ENCODE measurements around the gene COX19. TPM values are rescaled to one million over a fixed set of nuclear protein-coding genes. Genes with fewer than 3 reads are reported as not detected.

The COX19 gene
- total and polyA plus RNA-seq, 2 experiments from 2014 or later = 11.7 to 12.6 TPM

DNA sequence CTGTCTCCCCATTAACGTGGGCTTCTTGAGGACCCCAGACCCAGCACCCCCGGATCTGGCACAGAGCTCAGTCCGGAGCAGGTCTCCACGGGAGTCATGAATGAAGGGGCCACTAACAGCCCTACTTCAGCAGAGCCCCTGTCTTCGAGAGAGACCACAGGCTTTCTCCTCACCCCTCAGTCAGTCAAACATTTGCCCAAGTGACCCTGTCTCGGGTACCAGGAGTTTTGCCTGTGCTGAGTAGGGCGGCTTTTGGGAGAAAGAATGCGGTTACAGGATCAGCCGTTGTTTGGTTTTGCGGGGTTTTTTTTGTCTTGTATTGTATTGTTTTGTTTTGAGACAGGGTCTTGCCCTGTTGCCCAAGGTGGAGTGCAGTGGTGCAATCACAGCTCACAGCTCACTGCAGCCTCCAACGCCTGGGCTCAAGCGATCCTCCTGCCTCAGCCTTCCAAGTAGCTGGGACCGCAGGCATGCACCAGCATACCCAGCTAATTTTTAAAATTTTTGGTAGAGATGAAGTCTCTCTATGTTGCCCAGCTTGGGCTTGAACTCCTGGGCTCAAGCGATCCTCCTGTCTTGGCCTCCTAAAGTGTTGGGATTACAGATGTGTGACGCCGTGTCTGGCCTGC, 37.4 kb downstream of the COX19 start:
- no peaks in the 10 kb centered on the region; the same call in 2 of the 3 replicates for H3K36me3 Mint-ChIP-seq (ENCODE audit: low read depth)

More for the DNA sequence above, 37.4 kb downstream of the COX19 start:
- Histone ChIP-seq H3K36me3 (ENCODE audit: insufficient read depth) (no peaks in the 10 kb centered on the region), H3K4me3 (no peak overlapping the region), H3F3A (replicated peaks; ENCODE audit: low read depth) (no peaks in the 10 kb centered on the region), H3K9me2 (ENCODE audit: insufficient read depth) (no peaks in the 10 kb centered on the region), H3K4me1 (ENCODE audit: insufficient read depth) (no peaks in the 10 kb centered on the region), H3K27me3 (ENCODE audit: insufficient read depth) (peaks cover 8% of the 10 kb centered on the region; the same call in 1 of the 2 replicates), H3K79me2 (replicated peaks; ENCODE audit: insufficient read depth) (no peaks in the 10 kb centered on the region), H3K4me2 (no peak overlapping the region), H4K20me1 (replicated peaks; ENCODE audit: insufficient read depth) (no peaks in the 10 kb centered on the region), H3K27ac (ENCODE audit: low read depth) (no peak overlapping the region), H2AFZ (no peak overlapping the region)
- no peaks in the 10 kb centered on the region; the same call in 2 of the 3 replicates for H3K4me1 Mint-ChIP-seq
- ATAC-seq (no peak), DNase-seq (ENCODE audit: low spot score) (no peak)
- peaks cover 5% of the 10 kb centered on the region for H3K9me3 Mint-ChIP-seq
- TF ChIP-seq, protein P1, sequence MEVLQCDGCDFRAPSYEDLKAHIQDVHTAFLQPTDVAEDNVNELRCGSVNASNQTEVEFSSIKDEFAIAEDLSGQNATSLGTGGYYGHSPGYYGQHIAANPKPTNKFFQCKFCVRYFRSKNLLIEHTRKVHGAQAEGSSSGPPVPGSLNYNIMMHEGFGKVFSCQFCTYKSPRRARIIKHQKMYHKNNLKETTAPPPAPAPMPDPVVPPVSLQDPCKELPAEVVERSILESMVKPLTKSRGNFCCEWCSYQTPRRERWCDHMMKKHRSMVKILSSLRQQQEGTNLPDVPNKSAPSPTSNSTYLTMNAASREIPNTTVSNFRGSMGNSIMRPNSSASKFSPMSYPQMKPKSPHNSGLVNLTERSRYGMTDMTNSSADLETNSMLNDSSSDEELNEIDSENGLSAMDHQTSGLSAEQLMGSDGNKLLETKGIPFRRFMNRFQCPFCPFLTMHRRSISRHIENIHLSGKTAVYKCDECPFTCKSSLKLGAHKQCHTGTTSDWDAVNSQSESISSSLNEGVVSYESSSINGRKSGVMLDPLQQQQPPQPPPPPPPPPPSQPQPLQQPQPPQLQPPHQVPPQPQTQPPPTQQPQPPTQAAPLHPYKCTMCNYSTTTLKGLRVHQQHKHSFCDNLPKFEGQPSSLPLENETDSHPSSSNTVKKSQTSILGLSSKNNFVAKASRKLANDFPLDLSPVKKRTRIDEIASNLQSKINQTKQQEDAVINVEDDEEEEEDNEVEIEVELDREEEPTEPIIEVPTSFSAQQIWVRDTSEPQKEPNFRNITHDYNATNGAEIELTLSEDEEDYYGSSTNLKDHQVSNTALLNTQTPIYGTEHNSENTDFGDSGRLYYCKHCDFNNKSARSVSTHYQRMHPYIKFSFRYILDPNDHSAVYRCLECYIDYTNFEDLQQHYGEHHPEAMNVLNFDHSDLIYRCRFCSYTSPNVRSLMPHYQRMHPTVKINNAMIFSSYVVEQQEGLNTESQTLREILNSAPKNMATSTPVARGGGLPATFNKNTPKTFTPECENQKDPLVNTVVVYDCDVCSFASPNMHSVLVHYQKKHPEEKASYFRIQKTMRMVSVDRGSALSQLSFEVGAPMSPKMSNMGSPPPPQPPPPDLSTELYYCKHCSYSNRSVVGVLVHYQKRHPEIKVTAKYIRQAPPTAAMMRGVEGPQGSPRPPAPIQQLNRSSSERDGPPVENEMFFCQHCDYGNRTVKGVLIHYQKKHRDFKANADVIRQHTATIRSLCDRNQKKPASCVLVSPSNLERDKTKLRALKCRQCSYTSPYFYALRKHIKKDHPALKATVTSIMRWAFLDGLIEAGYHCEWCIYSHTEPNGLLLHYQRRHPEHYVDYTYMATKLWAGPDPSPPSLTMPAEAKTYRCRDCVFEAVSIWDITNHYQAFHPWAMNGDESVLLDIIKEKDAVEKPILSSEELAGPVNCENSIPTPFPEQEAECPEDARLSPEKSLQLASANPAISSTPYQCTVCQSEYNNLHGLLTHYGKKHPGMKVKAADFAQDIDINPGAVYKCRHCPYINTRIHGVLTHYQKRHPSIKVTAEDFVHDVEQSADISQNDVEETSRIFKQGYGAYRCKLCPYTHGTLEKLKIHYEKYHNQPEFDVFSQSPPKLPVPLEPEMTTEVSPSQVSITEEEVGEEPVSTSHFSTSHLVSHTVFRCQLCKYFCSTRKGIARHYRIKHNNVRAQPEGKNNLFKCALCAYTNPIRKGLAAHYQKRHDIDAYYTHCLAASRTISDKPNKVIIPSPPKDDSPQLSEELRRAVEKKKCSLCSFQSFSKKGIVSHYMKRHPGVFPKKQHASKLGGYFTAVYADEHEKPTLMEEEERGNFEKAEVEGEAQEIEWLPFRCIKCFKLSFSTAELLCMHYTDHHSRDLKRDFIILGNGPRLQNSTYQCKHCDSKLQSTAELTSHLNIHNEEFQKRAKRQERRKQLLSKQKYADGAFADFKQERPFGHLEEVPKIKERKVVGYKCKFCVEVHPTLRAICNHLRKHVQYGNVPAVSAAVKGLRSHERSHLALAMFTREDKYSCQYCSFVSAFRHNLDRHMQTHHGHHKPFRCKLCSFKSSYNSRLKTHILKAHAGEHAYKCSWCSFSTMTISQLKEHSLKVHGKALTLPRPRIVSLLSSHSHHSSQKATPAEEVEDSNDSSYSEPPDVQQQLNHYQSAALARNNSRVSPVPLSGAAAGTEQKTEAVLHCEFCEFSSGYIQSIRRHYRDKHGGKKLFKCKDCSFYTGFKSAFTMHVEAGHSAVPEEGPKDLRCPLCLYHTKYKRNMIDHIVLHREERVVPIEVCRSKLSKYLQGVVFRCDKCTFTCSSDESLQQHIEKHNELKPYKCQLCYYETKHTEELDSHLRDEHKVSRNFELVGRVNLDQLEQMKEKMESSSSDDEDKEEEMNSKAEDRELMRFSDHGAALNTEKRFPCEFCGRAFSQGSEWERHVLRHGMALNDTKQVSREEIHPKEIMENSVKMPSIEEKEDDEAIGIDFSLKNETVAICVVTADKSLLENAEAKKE (CRISPR knock-in tag; IDR thresholded peaks at IDR 0.05) = no peak
- TF ChIP-seq EZH2 (IDR thresholded peaks at IDR 0.05; ENCODE audit: low read depth, unreplicated experiment) (no peak), JUNB (IDR thresholded peaks at IDR 0.05; ENCODE audit: unreplicated experiment) (no peak), EZH2phosphoT487 (IDR thresholded peaks at IDR 0.05; ENCODE audit: unreplicated experiment) (no peak), ZNF114 (CRISPR knock-in tag; IDR thresholded peaks at IDR 0.05) (no peak), POLR2AphosphoS5 (IDR thresholded peaks at IDR 0.05; ENCODE audit: low read depth) (no peak), CREB1 (CRISPR knock-in tag; IDR thresholded peaks at IDR 0.05; ENCODE audit: low read depth) (no peak), REST (IDR thresholded peaks at IDR 0.05; ENCODE audit: unreplicated experiment) (no peak), NANOG (IDR thresholded peaks at IDR 0.05; ENCODE audit: borderline replicate concordance) (no peak), ZNF331 (CRISPR knock-in tag; IDR thresholded peaks at IDR 0.05; ENCODE audit: low read depth) (no peak), STAT1 (IDR thresholded peaks at IDR 0.05; ENCODE audit: unreplicated experiment) (no peak)
- TF ChIP-seq, protein P2, sequence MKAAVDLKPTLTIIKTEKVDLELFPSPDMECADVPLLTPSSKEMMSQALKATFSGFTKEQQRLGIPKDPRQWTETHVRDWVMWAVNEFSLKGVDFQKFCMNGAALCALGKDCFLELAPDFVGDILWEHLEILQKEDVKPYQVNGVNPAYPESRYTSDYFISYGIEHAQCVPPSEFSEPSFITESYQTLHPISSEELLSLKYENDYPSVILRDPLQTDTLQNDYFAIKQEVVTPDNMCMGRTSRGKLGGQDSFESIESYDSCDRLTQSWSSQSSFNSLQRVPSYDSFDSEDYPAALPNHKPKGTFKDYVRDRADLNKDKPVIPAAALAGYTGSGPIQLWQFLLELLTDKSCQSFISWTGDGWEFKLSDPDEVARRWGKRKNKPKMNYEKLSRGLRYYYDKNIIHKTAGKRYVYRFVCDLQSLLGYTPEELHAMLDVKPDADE (IDR thresholded peaks at IDR 0.05) = no peak
- TF ChIP-seq, protein P3, sequence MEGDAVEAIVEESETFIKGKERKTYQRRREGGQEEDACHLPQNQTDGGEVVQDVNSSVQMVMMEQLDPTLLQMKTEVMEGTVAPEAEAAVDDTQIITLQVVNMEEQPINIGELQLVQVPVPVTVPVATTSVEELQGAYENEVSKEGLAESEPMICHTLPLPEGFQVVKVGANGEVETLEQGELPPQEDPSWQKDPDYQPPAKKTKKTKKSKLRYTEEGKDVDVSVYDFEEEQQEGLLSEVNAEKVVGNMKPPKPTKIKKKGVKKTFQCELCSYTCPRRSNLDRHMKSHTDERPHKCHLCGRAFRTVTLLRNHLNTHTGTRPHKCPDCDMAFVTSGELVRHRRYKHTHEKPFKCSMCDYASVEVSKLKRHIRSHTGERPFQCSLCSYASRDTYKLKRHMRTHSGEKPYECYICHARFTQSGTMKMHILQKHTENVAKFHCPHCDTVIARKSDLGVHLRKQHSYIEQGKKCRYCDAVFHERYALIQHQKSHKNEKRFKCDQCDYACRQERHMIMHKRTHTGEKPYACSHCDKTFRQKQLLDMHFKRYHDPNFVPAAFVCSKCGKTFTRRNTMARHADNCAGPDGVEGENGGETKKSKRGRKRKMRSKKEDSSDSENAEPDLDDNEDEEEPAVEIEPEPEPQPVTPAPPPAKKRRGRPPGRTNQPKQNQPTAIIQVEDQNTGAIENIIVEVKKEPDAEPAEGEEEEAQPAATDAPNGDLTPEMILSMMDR (conservative IDR thresholded peaks at IDR 0.05; ENCODE audit: low read depth in 2 of 2) = no peak
- peaks cover 7% of the 10 kb centered on the region for H3K27me3 Mint-ChIP-seq (ENCODE audit: insufficient read depth, low read depth, poor library complexity)
- no peak overlapping the region for H3K4me3 Mint-ChIP-seq
- H3K27ac Mint-ChIP-seq = no peak overlapping the region
